H1 (cell line): Measurements from ENCODE around the gene BRD1. TPM values are rescaled to one million over a fixed set of nuclear protein-coding genes. Genes with fewer than 3 reads are reported as not detected.

ENCODE experiments used
- CTCF ChIA-PET: fragments of 300-600 bp; sonication (Branson Sonifier 250); formaldehyde crosslinking; loops from one replicate; lab custom pipeline; 2021; ENCODE audit not compliant: partially characterized antibody; lab: Charles Lee
- POLR2A ChIA-PET: fragments of 300-600 bp; sonication (Branson Sonifier 250); formaldehyde crosslinking; loops from one replicate; lab custom pipeline; 2021; ENCODE audit warnings: inconsistent platforms; ENCODE audit not compliant: partially characterized antibody; lab: Charles Lee
- DNase-seq, 2 experiments: peaks; one replicate each; pipeline versions ENCODE4 v3.0.0 to v3.0.0-alpha.2; 2010 to 2022; ENCODE audit warnings: low spot score in 2 of 2, low read depth in 1 of 2, mixed read lengths in 1 of 2
- FAIRE-seq: peaks from 2 replicates; lab custom pipeline; 2011; peaks lifted over from hg19 to GRCh38; lab: Jason Lieb, UNC
- H2AFZ ChIP-seq: 2 replicates; pipeline ENCODE4 v1.8.1; 2012; ENCODE audit warnings: low read length, inconsistent platforms
- H2AK5ac ChIP-seq: 2 replicates; pipeline ENCODE4 v1.6.1; 2013; ENCODE audit warnings: low read depth, low read length
- H2BK120ac ChIP-seq: replicated peaks from 2 replicates; pipeline ENCODE3; 2013; ENCODE audit warnings: low read depth, low read length, inconsistent platforms
- H2BK12ac ChIP-seq: 2 replicates; pipeline ENCODE4 v1.6.1; 2013; ENCODE audit warnings: low read depth, low read length
- H2BK15ac ChIP-seq: 2 replicates; pipeline ENCODE4 v1.6.1; 2013; ENCODE audit warnings: low read length
- H2BK20ac ChIP-seq: 2 replicates; pipeline ENCODE4 v1.6.1; 2013; ENCODE audit warnings: low read length
- H2BK5ac ChIP-seq: 2 replicates; pipeline ENCODE4 v1.6.1; 2013; ENCODE audit warnings: low read depth, low read length
- H3K14ac ChIP-seq: 2 replicates; pipeline ENCODE4 v1.6.1; 2013; ENCODE audit warnings: inconsistent platforms; ENCODE audit not compliant: insufficient read length
- H3K18ac ChIP-seq: 2 replicates; pipeline ENCODE4 v1.6.1; 2013; ENCODE audit warnings: low read length; ENCODE audit errors: extremely low read depth
- H3K23ac ChIP-seq: 2 replicates; pipeline ENCODE4 v1.6.1; 2013; ENCODE audit warnings: inconsistent platforms; ENCODE audit not compliant: insufficient read length
- H3K23me2 ChIP-seq: 2 replicates; pipeline ENCODE4 v1.6.1; 2013; ENCODE audit warnings: low read depth, low read length
- H3K27ac ChIP-seq: 2 replicates; pipeline ENCODE4 v1.6.1; 2011; ENCODE audit warnings: low read depth, low read length, inconsistent platforms
- H3K27me3 ChIP-seq, 4 experiments: replicated peaks in 1 of 4; 1 replicate in 1 of 4; 2 replicates in 3 of 4; pipeline versions ENCODE4 v1.6.1 to v1.8.1; 2011 to 2013; ENCODE audit warnings: low read length in 3 of 4, mild to moderate bottlenecking in 3 of 4, inconsistent platforms in 2 of 4, mixed read lengths in 2 of 4, moderate library complexity in 1 of 4; ENCODE audit not compliant: control insufficient read depth in 3 of 4, insufficient read depth in 3 of 4; ENCODE audit errors: extremely low read depth in 1 of 4
- H3K36me3 ChIP-seq, 4 experiments: 2 replicates each; pipeline versions ENCODE4 v1.6.1 to v1.8.1; 2011 to 2013; ENCODE audit warnings: mild to moderate bottlenecking in 4 of 4, low read length in 3 of 4, moderate library complexity in 2 of 4, control low read depth in 1 of 4, inconsistent platforms in 1 of 4; ENCODE audit not compliant: insufficient read depth in 4 of 4, control insufficient read depth in 2 of 4
- H3K4ac ChIP-seq: replicated peaks from 2 replicates; pipeline ENCODE3; 2013; ENCODE audit warnings: low read length, low read depth, mixed read lengths, inconsistent platforms; ENCODE audit not compliant: insufficient read length
- H3K4me1 ChIP-seq, 4 experiments: replicated peaks in 1 of 4; 1 replicate in 1 of 4; 2 replicates in 3 of 4; pipeline versions ENCODE4 v1.6.1 to v1.8.1; 2011 to 2013; ENCODE audit warnings: low read length in 3 of 4, inconsistent platforms in 2 of 4, mixed read lengths in 1 of 4; ENCODE audit not compliant: insufficient read depth in 4 of 4, control insufficient read depth in 3 of 4
- H3K4me2 ChIP-seq, 2 experiments: 2 replicates each; pipeline versions ENCODE4 v1.6.1 to v1.8.1; 2011 to 2013; ENCODE audit warnings: low read depth in 2 of 2, low read length in 2 of 2, control low read depth in 1 of 2, inconsistent platforms in 1 of 2, mild to moderate bottlenecking in 1 of 2; ENCODE audit not compliant: insufficient read depth in 1 of 2
- H3K4me3 ChIP-seq, 4 experiments: fragments of 200-600, 300-600 bp in 1 of 4; sonication (generic), shearing (Covaris generic), sonication (Bioruptor Twin) in 1 of 4; 2 replicates each; pipeline versions ENCODE4 v1.5.1 to v1.8.1; 2011 to 2016; ENCODE audit warnings: low read length in 4 of 4, low read depth in 3 of 4, control low read depth in 2 of 4, inconsistent platforms in 2 of 4, mild to moderate bottlenecking in 2 of 4, mixed read lengths in 1 of 4, moderate library complexity in 1 of 4; ENCODE audit not compliant: insufficient read depth in 2 of 4; ENCODE audit errors: extremely low read depth in 1 of 4
- H3K56ac ChIP-seq: replicated peaks from 2 replicates; pipeline ENCODE3; 2013; ENCODE audit warnings: low read depth, mild to moderate bottlenecking, mixed read lengths, low read length, inconsistent platforms; ENCODE audit not compliant: insufficient read length
- H3K79me1 ChIP-seq: 2 replicates; pipeline ENCODE4 v1.6.1; 2013; ENCODE audit warnings: low read depth, low read length, control low read depth
- H3K79me2 ChIP-seq, 2 experiments: 2 replicates each; pipeline versions ENCODE4 v1.6.1 to v1.8.1; 2012 to 2013; ENCODE audit warnings: low read length in 2 of 2, mild to moderate bottlenecking in 2 of 2, inconsistent platforms in 1 of 2; ENCODE audit not compliant: insufficient read depth in 2 of 2, control insufficient read depth in 1 of 2
- H3K9ac ChIP-seq, 4 experiments: replicated peaks in 1 of 4; 1 replicate in 1 of 4; 2 replicates in 3 of 4; pipeline versions ENCODE4 v1.6.1 to v1.8.1; 2011 to 2013; ENCODE audit warnings: low read depth in 3 of 4, low read length in 3 of 4, control low read depth in 2 of 4, mild to moderate bottlenecking in 2 of 4, moderate library complexity in 2 of 4, inconsistent platforms in 1 of 4; ENCODE audit errors: extremely low read depth in 1 of 4
- H3K9me3 ChIP-seq, 2 experiments: 2 replicates each; pipeline versions ENCODE4 v1.6.1 to v1.8.1; 2012 to 2013; ENCODE audit warnings: mild to moderate bottlenecking in 2 of 2, moderate library complexity in 2 of 2, control low read depth in 1 of 2, inconsistent platforms in 1 of 2, low read depth in 1 of 2, low read length in 1 of 2, mixed read lengths in 1 of 2; ENCODE audit not compliant: insufficient read depth in 2 of 2
- H4K20me1 ChIP-seq, 2 experiments: replicated peaks in 1 of 2; 2 replicates each; pipeline versions ENCODE3 to v1.8.1; 2011 to 2013; ENCODE audit warnings: inconsistent platforms in 2 of 2, low read length in 2 of 2, mild to moderate bottlenecking in 1 of 2; ENCODE audit not compliant: insufficient read depth in 2 of 2, control insufficient read depth in 1 of 2
- H4K5ac ChIP-seq: 2 replicates; pipeline ENCODE4 v1.6.1; 2013; ENCODE audit warnings: low read length, low read depth, mixed read lengths, inconsistent platforms; ENCODE audit not compliant: insufficient read length
- H4K8ac ChIP-seq: 2 replicates; pipeline ENCODE4 v1.8.0; 2013; ENCODE audit warnings: mild to moderate bottlenecking, moderate library complexity, low read length, inconsistent platforms; ENCODE audit not compliant: insufficient read depth; ENCODE audit errors: extremely low read depth
- H4K91ac ChIP-seq: replicated peaks from 2 replicates; pipeline ENCODE3; 2013; ENCODE audit warnings: low read length, mixed read lengths, inconsistent platforms; ENCODE audit not compliant: insufficient read length
- BCL11A ChIP-seq, 2 experiments: IDR thresholded peaks; one replicate each; pipeline ENCODE4 v1.6.1; 2011; ENCODE audit warnings: low read depth in 2 of 2, low read length in 2 of 2, mild to moderate bottlenecking in 2 of 2
- CHD2 ChIP-seq: IDR thresholded peaks from 2 replicates; pipeline ENCODE4 v1.6.1; 2012; ENCODE audit warnings: low read length, improper control_type of control experiment
- CTCF ChIP-seq, 3 experiments: IDR thresholded peaks; 1 replicate in 2 of 3; 2 replicates in 1 of 3; pipeline versions ENCODE4 v1.5.1 to v1.6.1; 2011; ENCODE audit warnings: low read length in 3 of 3, mild to moderate bottlenecking in 3 of 3, inconsistent platforms in 2 of 3, low read depth in 1 of 3, moderate library complexity in 1 of 3; ENCODE audit not compliant: insufficient read depth in 1 of 3; ENCODE audit errors: control extremely low read depth in 1 of 3
- FOSL1 ChIP-seq: IDR thresholded peaks from 2 replicates; pipeline ENCODE4 v1.6.1; 2011; ENCODE audit warnings: mild to moderate bottlenecking, low read depth, low read length, moderate library complexity; ENCODE audit not compliant: insufficient read depth
- POLR2A ChIP-seq, 2 experiments: IDR thresholded peaks; 1 replicate in 1 of 2; 2 replicates in 1 of 2; pipeline ENCODE4 v1.6.1; 2011; ENCODE audit warnings: low read depth in 2 of 2, low read length in 2 of 2, mild to moderate bottlenecking in 2 of 2; ENCODE audit errors: control extremely low read depth in 1 of 2
- POU5F1 ChIP-seq: IDR thresholded peaks from 2 replicates; pipeline ENCODE4 v1.6.1; 2011; ENCODE audit warnings: low read depth, mild to moderate bottlenecking, low read length, moderate library complexity
- SP1 ChIP-seq: IDR thresholded peaks from 2 replicates; pipeline ENCODE4 v1.6.1; 2011; ENCODE audit warnings: low read depth, low read length
- TAF7 ChIP-seq: optimal IDR thresholded peaks from 2 replicates; pipeline ENCODE3; 2011; ENCODE audit warnings: low read depth, mild to moderate bottlenecking, inconsistent platforms, low read length, moderate library complexity, borderline replicate concordance
- TBP ChIP-seq: IDR thresholded peaks from 2 replicates; pipeline ENCODE4 v1.6.1; 2011; ENCODE audit warnings: low read depth, low read length, improper control_type of control experiment
- WGBS, 2 experiments: shearing (Covaris generic) in 1 of 2; methylation state at CpG; one replicate each; pipeline versions ENCODE4 v1.1.6 to v1.1.7; 2013 to 2015; ENCODE audit warnings: low lambda C conversion rate in 2 of 2, mixed read lengths in 2 of 2, inconsistent platforms in 1 of 2, low coverage in 1 of 2, missing lambda C conversion rate in 1 of 2; ENCODE audit not compliant: insufficient replicate concordance in 2 of 2, insufficient coverage in 1 of 2, insufficient read length in 1 of 2; ENCODE audit errors: extremely low coverage in 1 of 2, missing lambda C conversion rate in 1 of 2; 5-methylcytosine and 5-hydroxymethylcytosine counted together
- polyA plus RNA-seq, 7 experiments: library from polyadenylated mRNA; depleted of rRNA in 3 of 7; stranded (reverse) in 5 of 7; unstranded in 2 of 7; fragments of >200 nt in 5 of 7; fragments of 200-250 nt in 2 of 7; gene quantifications; 1 replicate in 5 of 7; 2 replicates in 1 of 7; 4 replicates in 1 of 7; pipeline versions ENCODE4 v1.2.1 to v1.2.3, GENCODE V29; 2011 to 2013; ENCODE audit warnings: missing spikeins in 2 of 7, mixed read lengths in 2 of 7
- total RNA-seq: library from RNA; stranded (reverse); fragmentation: NEBNext Ultra II Directional; extraction: Animal tissue kit (Norgen Biotek cat#: 25700); gene quantifications from 2 replicates; pipeline ENCODE4 v1.2.1, GENCODE V29; 2021

The BRD1 gene
- total and polyA plus RNA-seq, 2 of the 8 experiments (the other 6 are each of a cell fraction or from before 2014, with no cell fraction given) = 6.8 to 34.0 TPM

GRCh38 chr22:49773531-49773930 is 54.1 kb downstream of the BRD1 start:
- POLR2A ChIA-PET = no interaction called here
- Histone ChIP-seq H2BK15ac (no peak overlapping the region), H2BK12ac (no peak overlapping the region), H3K9ac (no peak overlapping the region), H3K36me3 (peaks cover 3 to 36% (median 22%) of the 10 kb centered on the region in 4 experiments), H4K5ac (no peak overlapping the region), H3K4me2 (no peak overlapping the region), H4K91ac (no peak overlapping the region), H4K20me1 (peaks cover 10 to 15% of the 10 kb centered on the region in 2 experiments), H3K56ac (no peak overlapping the region), H3K18ac (no peak overlapping the region), H3K9me3 (no peaks in the 10 kb centered on the region; a peak in 1 of 4 replicates), H3K79me2 (peaks cover 0 to 2% of the 10 kb centered on the region in 2 experiments; a peak in 1 of 4 replicates), H2BK5ac (no peak overlapping the region), H2BK120ac (no peak overlapping the region), H2BK20ac (no peak overlapping the region), H3K4ac (no peak overlapping the region), H3K4me3 (no peak overlapping the region), H3K23me2 (peaks cover 10% of the 10 kb centered on the region; the same call in 1 of the 2 replicates), H3K14ac (no peak overlapping the region), H2AFZ (no peak overlapping the region), H3K4me1 (peaks cover 0 to 6% (median under 1%) of the 10 kb centered on the region in 4 experiments; a peak in 4 of 7 replicates), H2AK5ac (no peak overlapping the region), H4K8ac (no peak overlapping the region), H3K27me3 (peaks cover 0 to 3% (median 0%) of the 10 kb centered on the region in 4 experiments; a peak in 2 of 7 replicates), H3K23ac (no peak overlapping the region), H3K79me1 (peaks cover 3% of the 10 kb centered on the region; the same call in 1 of the 2 replicates), H3K27ac (no peak overlapping the region)
- 88% methylated on average over 10 of the region's 11 CpGs; no CpG with 5 or more reads in 1 of the 2 experiments for WGBS, 2 experiments
- DNase-seq (no peak), FAIRE-seq (no peak)
- CTCF ChIA-PET = interaction anchor here (1.5 kb wide), 1 partner anchor 8 kb away, joined by 4 read pairs; no protein-coding TSS in a partner anchor
- no peak for TF ChIP-seq TAF7
- TF ChIP-seq SP1 = no peak
- TF ChIP-seq FOSL1 = no peak
- no peak for TF ChIP-seq POLR2A (IDR thresholded peaks at IDR 0.05; ENCODE audit: control extremely low read depth in 1 of 2, low read depth in 2 of 2, low read length in 2 of 2)
- TF ChIP-seq CHD2 = no peak
- no peak for TF ChIP-seq POU5F1
- TF ChIP-seq TBP = no peak
- no peak for TF ChIP-seq CTCF (IDR thresholded peaks at IDR 0.05; ENCODE audit: control extremely low read depth in 1 of 3, insufficient read depth in 1 of 3, low read depth in 1 of 3, low read length in 3 of 3)
- no peak for TF ChIP-seq BCL11A (IDR thresholded peaks at IDR 0.05; ENCODE audit: low read depth in 2 of 2, low read length in 2 of 2)
